GM18499 (cell line): ENCODE results near the gene SLC44A3.
"Not testable (repeated sequence)": the region's sequence is repeated elsewhere in the genome, so short reads cannot be mapped to it uniquely, and the experiment has no call there.

Experiments used
- ATAC-seq: cut with Tn5 transposase; IDR thresholded peaks from one replicate; pipeline ENCODE4 v1.9.1; 2021; ENCODE audit warnings: moderate number of reproducible peaks; ENCODE audit not compliant: insufficient read depth, unreplicated experiment

SLC44A3 gene

GRCh38 chr1:94831641-94832040, 11.5 kb downstream of the SLC44A3 start:
- no peak for ATAC-seq

DNA sequence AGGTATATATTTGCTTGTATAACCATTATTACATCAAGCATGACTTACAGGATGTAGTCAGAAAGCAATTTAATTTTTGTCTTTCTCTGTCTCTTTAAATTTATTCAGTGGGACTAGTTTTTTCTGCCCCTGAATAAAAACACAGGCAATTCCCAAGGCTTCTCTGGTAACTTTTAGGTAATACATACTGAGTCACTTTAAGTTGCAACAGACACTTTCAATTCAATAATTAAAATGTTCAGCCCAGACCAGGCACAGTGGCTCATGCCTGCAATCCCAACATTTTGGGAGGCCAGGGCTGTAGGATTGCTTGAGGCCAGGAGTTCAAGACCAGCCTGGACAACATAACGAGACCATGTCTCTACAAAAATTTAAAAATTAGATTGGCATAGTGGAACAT, 12.3 kb downstream of the SLC44A3 start:
- no peak for ATAC-seq

- no peak for ATAC-seq
Observed at GRCh38 chr1:94832931-94833585, 12.9 kb downstream of the SLC44A3 start.

DNA sequence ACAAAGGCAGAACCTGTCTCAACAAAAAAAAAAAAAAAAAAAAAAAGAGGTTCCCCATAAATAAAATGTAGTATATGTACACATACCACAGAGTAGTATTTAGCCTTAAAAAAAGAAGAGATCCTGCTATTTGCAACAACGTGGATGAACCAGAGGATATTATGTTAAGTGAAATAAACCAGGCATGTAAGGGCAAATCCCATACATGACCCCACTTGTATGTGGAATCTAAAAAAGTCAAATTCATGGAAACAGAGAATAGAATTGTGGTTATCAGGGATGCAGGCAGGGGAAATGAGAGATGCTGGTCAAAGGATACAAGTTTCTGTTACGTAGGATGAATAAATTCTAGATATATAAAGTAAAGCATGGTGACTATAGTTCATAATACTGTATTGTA, 16.7 kb downstream of the SLC44A3 start:
- ATAC-seq = no peak

DNA sequence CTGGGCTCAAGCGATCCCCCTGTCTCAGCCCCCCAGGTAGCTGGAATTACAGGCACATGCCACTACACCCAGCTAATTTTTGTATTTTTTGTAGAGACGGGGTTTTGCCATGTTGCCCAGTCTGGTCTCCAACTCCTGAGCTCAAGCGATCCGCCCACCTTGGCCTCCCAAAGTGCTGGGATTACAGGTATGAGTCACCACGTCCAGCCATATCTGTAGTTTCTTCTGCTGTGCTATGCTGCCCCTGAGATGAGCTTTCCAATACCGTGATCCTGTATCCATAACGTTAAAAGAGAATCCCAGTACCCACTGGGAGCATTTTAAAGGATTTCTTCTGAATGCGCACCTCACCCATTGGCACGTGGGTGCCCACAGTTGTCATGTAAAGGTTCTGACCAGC, 20.2 kb downstream of the SLC44A3 start:
- ATAC-seq = not testable (repeated sequence)

GRCh38 chr1:94840808-94841207, 20.7 kb downstream of the SLC44A3 start:
- no peak for ATAC-seq

- no peak for ATAC-seq
Observed at GRCh38 chr1:94843430-94843829, 23.3 kb downstream of the SLC44A3 start.

DNA sequence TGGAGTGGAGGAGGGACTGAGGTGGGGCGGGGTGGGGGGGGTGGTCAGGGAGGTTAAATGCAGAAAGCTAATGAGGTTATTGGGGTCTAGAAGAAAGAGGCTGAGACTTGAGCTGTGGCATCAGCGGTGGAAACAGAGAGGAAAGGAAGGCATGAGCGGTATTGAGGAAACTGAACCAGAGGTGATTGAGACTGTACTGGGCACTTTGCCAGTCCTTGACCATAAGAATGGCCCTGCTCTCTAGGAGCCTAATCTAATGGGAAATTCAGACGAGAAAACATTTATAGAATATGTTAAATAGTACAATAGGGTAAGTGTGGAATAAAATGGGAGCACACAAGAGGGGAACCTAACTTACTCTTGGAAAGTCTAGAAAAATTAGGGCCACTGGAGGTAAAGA, 23.7 kb downstream of the SLC44A3 start:
- ATAC-seq = no peak

GRCh38 chr1:94846308-94846707, 26.2 kb downstream of the SLC44A3 start:
- ATAC-seq = no peak

DNA sequence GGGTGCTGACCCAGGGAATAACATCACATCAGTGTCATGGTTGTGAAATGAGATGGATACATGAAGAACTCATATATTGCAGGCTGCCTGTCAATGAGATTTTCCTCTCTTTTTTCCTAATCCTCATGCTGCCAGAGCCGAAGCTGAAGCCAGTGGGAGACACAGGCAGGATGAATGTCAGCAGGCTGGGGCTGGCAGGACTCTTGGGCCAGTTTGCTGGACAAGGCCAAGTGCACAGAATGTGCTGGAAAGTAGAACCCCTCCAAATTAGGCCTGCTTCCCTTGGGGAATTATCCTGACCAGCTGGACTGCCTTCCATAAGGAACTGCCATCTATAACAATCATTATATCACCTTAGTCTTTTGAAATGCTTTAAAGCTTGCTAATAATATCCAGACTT, 31.4 kb downstream of the SLC44A3 start:
- ATAC-seq = no peak

DNA sequence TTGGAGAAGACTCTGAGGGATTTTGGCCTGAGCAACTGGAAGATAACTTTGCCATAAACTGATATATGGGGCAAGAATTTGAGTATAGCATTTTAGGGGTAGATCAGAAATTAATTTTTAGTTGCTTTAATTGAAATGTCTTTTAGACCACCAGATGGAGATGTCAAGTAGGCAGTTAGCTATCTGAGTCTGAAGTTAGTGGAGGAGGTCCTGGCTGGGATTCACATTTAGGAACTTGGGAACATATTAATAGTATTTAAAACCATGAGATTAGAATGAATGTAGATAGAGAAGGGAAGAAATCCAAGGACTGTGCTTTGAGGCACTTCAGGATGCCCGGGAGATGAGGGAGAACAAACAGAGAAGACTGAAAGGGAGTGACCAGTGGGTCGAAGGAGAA, 32.6 kb downstream of the SLC44A3 start:
- ATAC-seq = no peak

- peak; percentile 99 for ATAC-seq
Observed at GRCh38 chr1:94854458-94855306, 34.5 kb downstream of the SLC44A3 start.

DNA sequence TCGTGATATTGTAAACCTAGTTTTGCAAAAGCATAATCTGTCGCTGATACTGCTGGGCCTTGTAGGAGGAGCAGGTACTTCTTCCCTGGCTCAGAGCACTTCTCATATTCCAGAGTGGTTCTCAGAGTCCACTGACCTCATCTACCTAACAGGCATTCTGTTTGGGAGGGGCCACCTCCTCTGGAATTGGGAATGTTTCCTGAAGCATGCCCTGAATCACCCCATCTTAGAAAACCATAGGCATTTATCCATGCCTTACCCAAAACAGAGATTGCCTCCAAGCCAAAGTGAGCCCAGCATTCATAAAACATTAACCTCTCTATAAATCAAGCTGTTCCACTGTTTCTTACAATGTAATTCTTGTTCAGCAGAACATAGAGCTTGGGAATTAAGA, 35.1 kb downstream of the SLC44A3 start:
- no peak for ATAC-seq

DNA sequence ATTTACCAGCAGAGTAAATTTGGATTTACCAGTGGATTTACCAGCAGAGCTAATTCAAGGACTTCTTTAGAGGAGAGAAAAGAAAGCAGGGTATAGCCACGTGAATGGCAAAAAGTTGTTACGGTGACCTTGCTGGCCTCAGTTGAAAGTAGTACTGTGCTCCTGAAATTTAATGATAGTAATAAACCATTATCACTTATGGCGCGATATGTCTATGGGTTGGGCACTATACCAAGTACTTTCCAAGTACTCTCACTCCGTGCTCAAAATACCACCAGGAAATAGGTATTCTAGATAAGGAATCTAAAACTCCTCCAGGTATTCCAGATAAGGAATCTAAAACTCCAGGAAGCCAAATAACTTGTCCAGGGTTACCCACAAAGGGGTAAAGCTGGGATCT, 35.8 kb downstream of the SLC44A3 start:
- ATAC-seq = no peak

GRCh38 chr1:94856868-94857267, 36.7 kb downstream of the SLC44A3 start:
- no peak for ATAC-seq

DNA sequence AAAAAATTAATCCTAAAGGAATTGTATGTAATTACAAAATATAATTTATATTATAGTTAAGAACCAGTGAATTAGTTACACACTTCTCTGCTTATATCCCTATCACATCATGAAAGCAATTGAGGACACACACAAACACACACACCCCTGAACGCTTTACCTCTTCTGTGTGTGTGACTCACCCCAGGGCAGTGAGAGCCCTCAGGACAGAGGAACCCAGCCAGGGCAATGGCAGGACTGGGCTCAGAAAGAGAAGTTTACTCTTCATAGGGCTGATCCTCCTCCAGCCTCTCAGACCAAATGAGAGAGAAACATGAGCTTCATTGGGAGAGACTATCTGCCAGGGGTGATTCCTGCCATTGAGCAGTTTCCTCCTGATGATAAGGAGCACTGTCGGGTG, 38.1 kb downstream of the SLC44A3 start:
- ATAC-seq = no peak

GRCh38 chr1:94859174-94859573, 39.0 kb downstream of the SLC44A3 start:
- no peak for ATAC-seq

DNA sequence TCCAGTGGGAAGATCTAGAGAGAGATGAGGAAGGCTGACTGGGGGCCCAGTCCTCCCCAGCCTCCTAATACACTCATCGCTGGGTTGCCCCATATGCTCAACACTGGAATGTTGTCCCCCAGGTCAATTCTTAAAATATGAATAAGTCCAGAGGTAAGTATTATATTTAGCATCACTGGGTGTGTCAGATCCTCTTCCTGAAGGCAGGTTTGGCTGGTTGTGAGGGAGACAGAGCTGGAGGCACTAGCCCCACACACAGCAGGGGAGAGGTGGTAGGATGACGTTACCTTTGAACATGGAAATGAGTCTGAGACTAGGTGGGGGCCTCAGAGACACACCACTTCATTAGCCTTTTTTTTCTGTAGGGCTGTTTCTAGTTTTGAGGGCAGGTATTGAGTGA, 42.6 kb downstream of the SLC44A3 start:
- ATAC-seq = no peak

DNA sequence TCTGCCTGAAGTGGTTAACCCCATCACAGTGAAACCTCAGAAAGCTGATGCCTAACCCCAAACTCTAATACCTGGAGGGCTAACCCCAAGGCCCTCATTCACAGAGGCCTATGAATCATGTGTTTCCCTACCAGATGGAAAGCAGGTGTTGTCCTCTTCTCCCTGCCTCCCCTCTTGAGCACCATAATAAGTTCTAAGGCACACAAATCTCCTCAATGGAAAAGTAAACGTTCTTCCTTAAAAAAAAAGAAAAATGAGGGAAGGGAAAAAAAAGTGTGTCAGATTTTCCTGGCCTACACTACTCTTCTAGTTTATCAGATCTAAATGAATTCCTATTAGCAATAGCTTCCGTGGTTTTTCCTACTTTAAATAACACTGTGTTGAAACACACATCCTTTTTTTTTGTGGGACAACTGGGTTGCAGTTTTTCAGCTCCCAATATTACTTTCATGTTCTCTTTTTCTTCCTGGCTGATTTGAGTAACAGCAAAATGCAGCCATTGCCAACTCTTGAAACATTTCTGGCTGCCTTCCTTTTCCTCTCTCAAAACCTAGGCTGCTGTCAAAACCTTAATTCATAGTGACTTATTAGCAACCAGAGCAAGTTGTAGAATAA, 43.2 kb downstream of the SLC44A3 start:
- no peak for ATAC-seq

GRCh38 chr1:94863919-94864318, 43.8 kb downstream of the SLC44A3 start:
- ATAC-seq = no peak

GRCh38 chr1:94864821-94865220, 44.7 kb downstream of the SLC44A3 start:
- ATAC-seq = no peak
